Head of caudate nucleus (tissue), 42 donors: ENCODE measurements around the gene PDGFRB.

Experiments
- DNase-seq, 42 donors: peaks; one replicate each; pipeline versions ENCODE4 v3.0.0 to v3.0.0-alpha.2; 2020 to 2021; ENCODE audit warnings: mixed read lengths in 7 of 42
- intact Hi-C: fragments of 100-400 bp; cut with DNase I; formaldehyde crosslinking; loops from one replicate; pipeline ENCODE4 v1.15.0; 2022

PDGFRB gene

DNA sequence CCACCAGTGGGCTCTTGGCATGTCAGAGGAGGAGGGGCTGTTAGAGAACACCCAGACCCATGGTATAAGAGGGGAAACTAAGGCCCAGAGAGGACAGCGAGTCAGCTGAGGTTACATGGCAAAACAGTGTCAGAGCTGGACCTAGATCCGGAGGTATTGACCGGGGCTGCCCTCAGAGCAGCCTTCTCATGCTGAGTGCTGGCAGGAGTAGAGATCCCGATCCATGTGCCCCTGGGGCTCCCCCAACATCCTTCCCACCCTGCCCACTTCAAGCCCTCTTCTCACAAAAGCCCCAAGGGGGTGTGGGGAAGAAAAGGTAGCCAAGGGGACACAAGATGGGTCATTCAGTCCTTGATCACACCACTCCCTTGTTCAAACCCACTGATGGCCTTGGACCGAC is 89.2 kb downstream of the PDGFRB start:
- peak in 1 of 42 donors; percentile 10 for DNase-seq
- intact Hi-C loops: no loop called here

DNA sequence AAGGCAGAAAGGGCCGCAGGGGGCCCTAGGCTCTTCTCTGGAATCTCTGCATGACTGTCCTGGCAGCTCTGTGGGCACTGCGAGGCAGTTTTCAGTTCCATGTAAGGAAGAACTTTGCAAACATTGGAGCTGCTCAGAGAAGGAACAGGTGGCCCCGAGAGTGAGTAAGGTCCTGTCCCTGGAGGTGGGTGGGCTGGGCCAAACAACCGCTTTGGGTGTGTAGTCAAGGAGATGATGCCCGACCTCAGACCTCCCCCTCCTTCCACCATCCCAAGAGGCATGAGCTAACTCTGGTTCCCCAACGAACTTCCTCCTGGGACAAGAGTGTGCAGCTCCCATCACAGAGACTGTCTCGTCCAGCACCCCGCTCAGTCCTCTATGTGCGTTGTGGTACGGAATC is 89.8 kb downstream of the PDGFRB start:
- intact Hi-C loops: no loop called here
- peak in 1 of 42 donors; percentile 28 for DNase-seq

DNA sequence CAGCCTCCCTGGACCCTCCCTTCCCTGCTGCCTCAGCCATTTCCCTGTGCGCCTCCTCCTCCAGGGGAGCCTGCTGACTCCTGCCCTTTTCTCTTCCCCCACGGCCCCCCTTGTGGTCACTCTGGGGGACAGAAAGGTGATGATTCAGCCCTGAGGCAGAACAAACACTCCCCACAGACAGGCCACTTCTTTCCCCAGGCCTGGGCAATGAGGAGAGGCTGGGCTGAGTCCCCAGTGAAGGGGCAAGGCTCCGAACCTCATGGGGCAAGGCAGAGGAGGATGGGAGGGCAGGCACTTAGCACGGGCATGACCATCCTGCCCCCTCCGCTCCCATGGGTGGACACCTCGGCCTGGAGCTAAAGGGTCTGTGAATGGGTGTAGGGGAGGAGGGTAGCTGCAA is 90.3 kb downstream of the PDGFRB start:
- intact Hi-C loops: no loop called here
- peak in 22 of 42 donors; percentile 28 to 61 (median 44) for DNase-seq

DNA sequence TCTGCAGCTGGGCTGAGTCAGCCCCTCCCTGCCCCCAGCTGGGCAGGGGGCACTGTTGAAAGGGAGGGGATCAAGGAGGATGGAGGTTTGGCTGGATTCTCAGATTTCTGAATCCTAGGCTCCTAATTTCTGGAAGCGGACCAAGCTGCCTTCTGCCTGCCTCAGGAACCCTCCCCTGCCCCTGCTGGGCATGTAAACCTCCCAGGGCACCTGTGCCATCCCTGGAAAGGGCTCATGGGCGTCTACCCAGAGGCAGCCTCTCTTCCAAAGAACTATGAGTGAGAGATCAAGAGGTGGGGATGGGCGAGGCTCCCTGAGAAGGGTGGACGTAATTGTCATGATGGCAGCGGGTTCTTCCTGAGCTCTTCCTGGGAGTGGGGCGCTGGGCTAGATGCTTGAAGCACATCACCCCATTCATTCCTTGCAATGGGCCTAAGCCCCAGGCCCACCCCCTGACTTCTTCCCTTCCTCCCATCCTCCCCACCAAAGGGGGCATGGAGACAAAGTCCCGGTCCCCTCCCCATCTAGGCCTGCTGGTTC is 90.9 kb downstream of the PDGFRB start:
- intact Hi-C loops: no loop called here
- DNase-seq: no peak
